K562 (cell line): ENCODE measurements around the gene C2. TPM values are rescaled to one million over a fixed set of nuclear protein-coding genes. Genes with fewer than 3 reads are reported as not detected.

Experiments
- BCOR ChIP-seq: fragments of 450-650 bp; IDR thresholded peaks from 2 replicates; pipeline ENCODE4 v1.6.1; 2016
- CC2D1A ChIP-seq: fragments of 450-650 bp; IDR thresholded peaks from 2 replicates; pipeline ENCODE4 v1.6.1; 2017; ENCODE audit warnings: mild to moderate bottlenecking
- DIDO1 ChIP-seq: fragments of 450-650 bp; IDR thresholded peaks from 2 replicates; pipeline ENCODE4 v1.6.1; 2016; ENCODE audit warnings: low read depth, missing biosample characterization, missing genetic modification characterization
- DMBX1 ChIP-seq: fragments of 250-450 bp; sonication (Bioruptor Pico); IDR thresholded peaks from 2 replicates; pipeline ENCODE4 v1.8.0; 2022; ENCODE audit warnings: inconsistent platforms, mild to moderate bottlenecking, moderate library complexity, borderline replicate concordance
- EGR1 ChIP-seq: fragments of 450-650 bp; conservative IDR thresholded peaks from 2 replicates; pipeline ENCODE4 v1.6.1; 2017; ENCODE audit warnings: mild to moderate bottlenecking
- EHMT2 ChIP-seq: fragments of 450-650 bp; IDR thresholded peaks from 2 replicates; pipeline ENCODE4 v1.6.1; 2018; ENCODE audit warnings: antibody characterized with exemption
- ELF4 ChIP-seq: fragments of 450-650 bp; formaldehyde crosslinking; IDR thresholded peaks from 2 replicates; pipeline ENCODE4 v1.4.0; 2022; ENCODE audit warnings: missing genetic modification characterization
- EP300 ChIP-seq: IDR thresholded peaks from 2 replicates; pipeline ENCODE4 v1.6.1; 2012; ENCODE audit warnings: low read length, improper control_type of control experiment
- GABPB1 ChIP-seq: sonication (generic); formaldehyde crosslinking; IDR thresholded peaks from 2 replicates; pipeline ENCODE4 v1.8.0; 2022; ENCODE audit warnings: mild to moderate bottlenecking, missing genetic modification reagents
- HDAC6 ChIP-seq: IDR thresholded peaks from 2 replicates; pipeline ENCODE4 v1.6.1; 2012; ENCODE audit warnings: low read depth, mild to moderate bottlenecking, control low read depth, inconsistent platforms, low read length, moderate library complexity
- ILK ChIP-seq: fragments of 450-650 bp; IDR thresholded peaks from 2 replicates; pipeline ENCODE4 v1.6.1; 2016; ENCODE audit warnings: missing genetic modification characterization, low read depth, mild to moderate bottlenecking, missing compliant biosample characterization, moderate library complexity, borderline replicate concordance
- KDM1A ChIP-seq, 2 experiments: fragments of 450-650 bp; IDR thresholded peaks; 2 replicates each; pipeline ENCODE4 v1.6.1; 2016; ENCODE audit warnings: mild to moderate bottlenecking in 2 of 2
- LEF1 ChIP-seq: fragments of 450-650 bp; IDR thresholded peaks from 2 replicates; pipeline ENCODE4 v1.6.1; 2016; ENCODE audit warnings: mild to moderate bottlenecking
- NCOA6 ChIP-seq: fragments of 450-650 bp; IDR thresholded peaks from 2 replicates; pipeline ENCODE4 v1.6.1; 2017; ENCODE audit warnings: mild to moderate bottlenecking
- NFXL1 ChIP-seq: fragments of 450-650 bp; formaldehyde crosslinking; IDR thresholded peaks from 2 replicates; pipeline ENCODE4 v1.4.0; 2021; ENCODE audit warnings: mild to moderate bottlenecking
- NR2F6 ChIP-seq: fragments of 450-650 bp; formaldehyde crosslinking; IDR thresholded peaks from 2 replicates; pipeline ENCODE4 v1.4.0; 2020; ENCODE audit warnings: mild to moderate bottlenecking
- PHF21A ChIP-seq: fragments of 450-650 bp; IDR thresholded peaks from 2 replicates; pipeline ENCODE4 v1.6.1; 2017; ENCODE audit warnings: low read depth, borderline replicate concordance
- PML ChIP-seq: IDR thresholded peaks from 2 replicates; pipeline ENCODE4 v1.6.1; 2012; ENCODE audit warnings: low read length, inconsistent platforms
- POLR2A ChIP-seq: fragments of 450-650 bp; conservative IDR thresholded peaks from 2 replicates; pipeline ENCODE4 v1.6.1; 2016
- RERE ChIP-seq: sonication (generic); formaldehyde crosslinking; IDR thresholded peaks from 2 replicates; pipeline ENCODE4 v1.8.0; 2023; ENCODE audit warnings: missing genetic modification reagents, mild to moderate bottlenecking, borderline replicate concordance
- SREBF1 ChIP-seq: fragments of 150-350 bp; IDR thresholded peaks from 2 replicates; pipeline ENCODE4 v1.6.1; 2014; ENCODE audit warnings: antibody characterized with exemption, low read depth, low read length, borderline replicate concordance
- SRSF9 ChIP-seq: fragments of 200-400 bp; formaldehyde crosslinking; IDR thresholded peaks from 2 replicates; pipeline ENCODE4 v1.6.1; 2017; ENCODE audit warnings: low read depth, low read length, borderline replicate concordance
- THAP12 ChIP-seq: fragments of 250-450 bp; sonication (Bioruptor Pico); IDR thresholded peaks from 2 replicates; pipeline ENCODE4 v1.9.0; 2021; ENCODE audit warnings: mild to moderate bottlenecking, inconsistent platforms
- THRAP3 ChIP-seq: fragments of 450-650 bp; IDR thresholded peaks from 2 replicates; pipeline ENCODE4 v1.6.1; 2016; ENCODE audit warnings: mild to moderate bottlenecking, inconsistent platforms, borderline replicate concordance
- U2AF2 ChIP-seq: fragments of 200-400 bp; formaldehyde crosslinking; optimal IDR thresholded peaks from 2 replicates; pipeline ENCODE3; 2017; ENCODE audit warnings: low read depth, mild to moderate bottlenecking, low read length
- ZKSCAN1 ChIP-seq: fragments of 150-350 bp; IDR thresholded peaks from 2 replicates; pipeline ENCODE4 v1.6.1; 2016; ENCODE audit warnings: low read depth, low read length
- ZNF778 ChIP-seq: fragments of 450-650 bp; formaldehyde crosslinking; IDR thresholded peaks from 2 replicates; pipeline ENCODE4 v1.4.0; 2020; ENCODE audit warnings: mild to moderate bottlenecking, moderate library complexity
- polyA plus RNA-seq, 8 experiments: library from polyadenylated mRNA; depleted of rRNA in 4 of 8; stranded (reverse) in 5 of 8; unstranded in 3 of 8; fragments of >200 nt; fragmentation: Nextera tagmentation in 2 of 8; fragmentation: Illumina TruSeq in 1 of 8; extraction: Ambion mirVana in 2 of 8; extraction: Trizol in 1 of 8; gene quantifications; 2 replicates each; pipeline versions ENCODE4 v1.2.1 to v1.2.3, GENCODE V29; 2011 to 2014; ENCODE audit warnings: inconsistent platforms in 1 of 8, missing spikeins in 1 of 8
- total RNA-seq, 7 experiments: library from RNA; depleted of rRNA in 6 of 7; stranded (reverse); fragments of >200 nt in 6 of 7; fragmentation: Illumina TruSeq in 2 of 7; extraction: Trizol in 2 of 7; gene quantifications; 2 replicates each; pipeline versions ENCODE4 v1.2.1 to v1.2.3, GENCODE V29; 2011 to 2021; ENCODE audit warnings: low replicate concordance in 1 of 7

Gene C2
- total and polyA plus RNA-seq, 9 of the 15 experiments (the other 6 are each of a cell fraction or from before 2014, with no cell fraction given), result 0.05 to 1.1 (median 0.39) TPM; not detected in 1

GRCh38 chr6:31900917-31901414 lies 26.6 kb upstream of the C2 start (continued):
- TF ChIP-seq NR2F6 (CRISPR knock-in tag), result no peak
- peak; percentile 65; the same call in 1 of the 2 replicates for TF ChIP-seq DMBX1 (CRISPR knock-in tag)
- TF ChIP-seq ZKSCAN1, result no peak
- no peak for TF ChIP-seq SREBF1
- no peak for TF ChIP-seq BCOR
- no peak for TF ChIP-seq U2AF2
- no peak for TF ChIP-seq THRAP3
- no peak for TF ChIP-seq ELF4 (CRISPR knock-in tag)
- no peak for TF ChIP-seq ZNF778 (CRISPR knock-in tag)
- TF ChIP-seq EHMT2, result no peak
- no peak for TF ChIP-seq RERE (CRISPR knock-in tag)
- no peak for TF ChIP-seq SRSF9
- peak; percentile 60 for TF ChIP-seq POLR2A
- TF ChIP-seq LEF1, result no peak
- TF ChIP-seq EGR1, result no peak
- TF ChIP-seq GABPB1 (CRISPR knock-in tag), result no peak; the same call in none of the 2 replicates
- TF ChIP-seq KDM1A (IDR thresholded peaks at IDR 0.05), result no peak
- TF ChIP-seq NFXL1 (CRISPR knock-in tag), result no peak
- TF ChIP-seq CC2D1A, result no peak
- TF ChIP-seq EP300, result no peak
- TF ChIP-seq HDAC6, result no peak
- no peak for TF ChIP-seq PML
- TF ChIP-seq PHF21A, result no peak
- no peak for TF ChIP-seq THAP12 (CRISPR knock-in tag)
- no peak for TF ChIP-seq DIDO1
- TF ChIP-seq ILK (tag), result no peak
- TF ChIP-seq NCOA6, result no peak
